ENCODE results near the gene GLS. TPM values are rescaled to one million over a fixed set of nuclear protein-coding genes. Genes with fewer than 3 reads are reported as not detected.

The GLS gene
- total and polyA plus RNA-seq, 2 of the 13 experiments (the other 11 are each of a cell fraction or from before 2014, with no cell fraction given): 78.6 to 183 TPM

GRCh38 chr2:191013932-191014652 is 133.5 kb downstream of the GLS start, which contains the start of gene STAT1 (continued):
- TF ChIP-seq ZBTB4 (CRISPR knock-in tag; IDR thresholded peaks at IDR 0.05; ENCODE audit: borderline replicate concordance) (peak; percentile 96), MYC (CRISPR knock-in tag; IDR thresholded peaks at IDR 0.05; ENCODE audit: borderline replicate concordance) (peak; percentile 99), ZNF639 (CRISPR knock-in tag; conservative IDR thresholded peaks at IDR 0.05) (peak; percentile 92), ZNF34 (CRISPR knock-in tag; IDR thresholded peaks at IDR 0.05; ENCODE audit: borderline replicate concordance) (no peak; the same call in 1 of the 2 replicates), ZBTB7A (CRISPR knock-in tag; IDR thresholded peaks at IDR 0.05) (peak; percentile 81; the same call in 1 of the 2 replicates), ZNF333 (CRISPR knock-in tag; IDR thresholded peaks at IDR 0.05; ENCODE audit: borderline replicate concordance) (peak; percentile 95; the same call in 1 of the 2 replicates), ZNF282 (IDR thresholded peaks at IDR 0.05; ENCODE audit: partially characterized antibody) (no peak), CHCHD3 (CRISPR knock-in tag; IDR thresholded peaks at IDR 0.05) (peak; percentile 98), ZNF33A (CRISPR knock-in tag; IDR thresholded peaks at IDR 0.05; ENCODE audit: borderline replicate concordance) (peak; percentile 97), XRCC5 (optimal IDR thresholded peaks at IDR 0.05; ENCODE audit: low read length) (peak; percentile 98), ARNT2 (CRISPR knock-in tag; IDR thresholded peaks at IDR 0.05; ENCODE audit: low read depth) (peak; percentile 97), FIP1L1 (IDR thresholded peaks at IDR 0.05; ENCODE audit: borderline replicate concordance, insufficient read depth, low read depth, low read length) (no peak), E2F5 (CRISPR knock-in tag; conservative IDR thresholded peaks at IDR 0.05) (peak; percentile 84; the same call in 1 of the 2 replicates), WIZ (CRISPR knock-in tag; IDR thresholded peaks at IDR 0.05) (0 out of 2 replicates have a peak, but pooled peaks have one; percentile 72), MED1 (CRISPR knock-in tag; IDR thresholded peaks at IDR 0.05) (peak; percentile 81), UBTF (CRISPR knock-in tag; IDR thresholded peaks at IDR 0.05) (peak; percentile 92), TOPORS (CRISPR knock-in tag; IDR thresholded peaks at IDR 0.05) (peak; percentile 82; the same call in 1 of the 2 replicates), IKZF5 (CRISPR knock-in tag; IDR thresholded peaks at IDR 0.05) (peak; percentile 96)

Data from HepG2 (cell line).